Measurements from ENCODE around the gene FLT1. TPM values are rescaled to one million over a fixed set of nuclear protein-coding genes. Genes with fewer than 3 reads are reported as not detected.

The FLT1 gene
- total RNA-seq, 1 donor from 2014 or later: 0.81 TPM

- H3K27me3 Mint-ChIP-seq: peaks cover 6% of the 10 kb centered on the region
- H3K4me1 Mint-ChIP-seq (ENCODE audit: low read depth): peaks cover 3% of the 10 kb centered on the region
- no peak for DNase-seq (ENCODE audit: low spot score, unreplicated experiment)
- peaks cover 7% of the 10 kb centered on the region for H3K9me3 Mint-ChIP-seq (ENCODE audit: low read depth)
- H3K36me3 Mint-ChIP-seq (ENCODE audit: insufficient read depth): no peaks in the 10 kb centered on the region
- no peak for TF ChIP-seq CTCF (IDR thresholded peaks at IDR 0.05; ENCODE audit: unreplicated experiment)
- H3K27ac Mint-ChIP-seq: no peak overlapping the region
- no peak overlapping the region for H3K4me3 Mint-ChIP-seq (ENCODE audit: low read depth)
Measured at GRCh38 chr13:28469316-28469715, 25.6 kb downstream of the FLT1 start.

GRCh38 chr13:28468023-28468915 is 26.7 kb downstream of the FLT1 start:
- Mint-ChIP-seq H3K4me3 (ENCODE audit: low read depth) (no peak overlapping the region), H3K9me3 (ENCODE audit: low read depth) (peaks cover 7% of the 10 kb centered on the region), H3K27me3 (peaks cover 6% of the 10 kb centered on the region), H3K4me1 (ENCODE audit: low read depth) (peaks cover 10% of the 10 kb centered on the region), H3K27ac (no peak overlapping the region), H3K36me3 (ENCODE audit: insufficient read depth) (no peaks in the 10 kb centered on the region)
- DNase-seq (ENCODE audit: low spot score, unreplicated experiment): no peak
- TF ChIP-seq CTCF (IDR thresholded peaks at IDR 0.05; ENCODE audit: unreplicated experiment): no peak

- no peak for TF ChIP-seq CTCF (IDR thresholded peaks at IDR 0.05; ENCODE audit: unreplicated experiment)
- no peak for DNase-seq (ENCODE audit: low spot score, unreplicated experiment)
- no peak overlapping the region for H3K4me3 Mint-ChIP-seq (ENCODE audit: low read depth)
- H3K36me3 Mint-ChIP-seq (ENCODE audit: insufficient read depth): no peaks in the 10 kb centered on the region
- H3K27me3 Mint-ChIP-seq: no peaks in the 10 kb centered on the region
- H3K9me3 Mint-ChIP-seq (ENCODE audit: low read depth): no peaks in the 10 kb centered on the region
- peaks cover 18% of the 10 kb centered on the region for H3K4me1 Mint-ChIP-seq (ENCODE audit: low read depth)
- no peak overlapping the region for H3K27ac Mint-ChIP-seq
Measured at GRCh38 chr13:28467034-28467433, 27.9 kb downstream of the FLT1 start.

- Mint-ChIP-seq H3K4me1 (ENCODE audit: low read depth) (peaks cover 18% of the 10 kb centered on the region), H3K27me3 (peaks cover 2% of the 10 kb centered on the region), H3K4me3 (ENCODE audit: low read depth) (no peak overlapping the region), H3K27ac (no peak overlapping the region), H3K36me3 (ENCODE audit: insufficient read depth) (no peaks in the 10 kb centered on the region), H3K9me3 (ENCODE audit: low read depth) (no peaks in the 10 kb centered on the region)
- DNase-seq (ENCODE audit: low spot score, unreplicated experiment): no peak
- TF ChIP-seq CTCF (IDR thresholded peaks at IDR 0.05; ENCODE audit: unreplicated experiment): no peak
Measured at GRCh38 chr13:28466151-28466550, 28.8 kb downstream of the FLT1 start.

- no peak for DNase-seq (ENCODE audit: low spot score, unreplicated experiment)
- no peak for TF ChIP-seq CTCF (IDR thresholded peaks at IDR 0.05; ENCODE audit: unreplicated experiment)
- Mint-ChIP-seq H3K36me3 (ENCODE audit: insufficient read depth) (no peaks in the 10 kb centered on the region), H3K27me3 (peaks cover 2% of the 10 kb centered on the region), H3K4me3 (ENCODE audit: low read depth) (no peak overlapping the region), H3K9me3 (ENCODE audit: low read depth) (no peaks in the 10 kb centered on the region), H3K4me1 (ENCODE audit: low read depth) (peaks cover 18% of the 10 kb centered on the region), H3K27ac (no peak overlapping the region)
Measured at GRCh38 chr13:28464861-28465460, 30.0 kb downstream of the FLT1 start.

Measured in progenitor cell of endocrine pancreas (in vitro differentiated cells).